ENCODE data around the gene RNF187. TPM values are rescaled to one million over a fixed set of nuclear protein-coding genes. Genes with fewer than 3 reads are reported as not detected.

Gene RNF187
- total RNA-seq, 1 donor: 26.9 TPM

DNA sequence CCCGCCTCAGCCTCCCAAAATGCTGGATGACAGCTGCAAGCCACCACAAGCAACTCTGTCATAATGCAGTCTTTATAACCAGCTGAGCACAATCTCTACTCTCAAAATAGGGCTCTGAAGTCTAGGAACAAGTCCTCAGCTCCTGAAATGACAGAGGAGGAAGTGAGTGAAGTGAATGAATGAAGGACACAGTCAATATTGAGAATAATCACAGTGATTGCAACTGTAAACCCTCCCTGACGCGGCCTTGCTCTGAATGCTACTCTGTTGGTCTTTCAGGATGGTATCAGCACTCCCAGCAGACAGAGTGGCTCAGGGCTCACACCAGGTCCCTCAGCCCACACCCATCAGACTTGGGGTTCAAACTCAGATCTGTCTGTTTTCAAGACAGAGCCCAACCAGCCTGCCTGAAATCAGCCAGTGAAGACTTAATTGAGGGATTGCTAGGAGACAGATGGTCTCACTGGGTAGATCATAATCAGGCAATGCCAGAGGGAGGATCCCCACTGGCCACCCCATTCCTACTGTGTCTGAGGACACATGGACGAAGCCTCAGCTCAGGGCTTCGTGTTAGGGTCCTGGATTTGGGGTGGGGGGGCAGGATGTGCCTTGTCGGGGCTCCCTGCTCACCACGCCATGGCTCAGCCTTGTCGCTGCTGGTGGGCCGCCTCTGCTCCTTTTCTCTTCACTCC lies 20.9 kb downstream of the RNF187 start:
- no peak for DNase-seq (ENCODE audit: low read depth in 2 of 3, low spot score in 2 of 3)

DNA sequence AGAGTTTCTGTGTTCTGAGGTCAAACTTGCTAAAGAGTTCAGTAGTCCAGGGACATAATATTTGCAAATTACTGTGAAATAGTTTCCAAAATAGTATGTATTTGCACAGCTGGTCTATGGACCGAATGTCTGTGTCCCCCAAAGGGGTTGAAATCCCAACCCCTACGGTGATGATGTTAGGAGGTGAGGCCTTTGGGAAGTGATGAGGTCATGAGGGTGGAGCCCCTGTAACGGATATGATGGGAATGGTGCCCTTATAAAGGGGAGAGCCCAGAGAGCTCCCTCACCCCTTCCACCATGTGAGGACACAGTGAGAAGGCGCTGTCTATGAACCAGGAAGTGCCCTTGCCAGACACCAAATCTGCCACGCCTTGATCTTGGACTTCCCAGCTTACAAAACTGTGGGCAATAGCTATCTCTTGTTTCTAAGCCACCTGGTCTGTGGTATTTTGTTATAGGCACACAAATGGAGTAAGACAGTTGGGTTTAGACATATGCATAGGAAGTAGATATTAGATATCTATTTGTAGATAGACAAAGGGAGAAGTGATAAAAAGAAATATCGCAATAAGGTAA lies 21.7 kb downstream of the RNF187 start:
- peak in 2 of 3 donors; percentile 10 to 22 for DNase-seq (ENCODE audit: low read depth in 2 of 3, low spot score in 2 of 3)

- no peak for DNase-seq (ENCODE audit: low read depth in 2 of 3, low spot score in 2 of 3)
Measured at GRCh38 chr1:228510101-228510802, 23.1 kb downstream of the RNF187 start.

GRCh38 chr1:228510803-228511413 lies 23.7 kb downstream of the RNF187 start:
- DNase-seq (ENCODE audit: low read depth in 2 of 3, low spot score in 2 of 3): no peak

DNA sequence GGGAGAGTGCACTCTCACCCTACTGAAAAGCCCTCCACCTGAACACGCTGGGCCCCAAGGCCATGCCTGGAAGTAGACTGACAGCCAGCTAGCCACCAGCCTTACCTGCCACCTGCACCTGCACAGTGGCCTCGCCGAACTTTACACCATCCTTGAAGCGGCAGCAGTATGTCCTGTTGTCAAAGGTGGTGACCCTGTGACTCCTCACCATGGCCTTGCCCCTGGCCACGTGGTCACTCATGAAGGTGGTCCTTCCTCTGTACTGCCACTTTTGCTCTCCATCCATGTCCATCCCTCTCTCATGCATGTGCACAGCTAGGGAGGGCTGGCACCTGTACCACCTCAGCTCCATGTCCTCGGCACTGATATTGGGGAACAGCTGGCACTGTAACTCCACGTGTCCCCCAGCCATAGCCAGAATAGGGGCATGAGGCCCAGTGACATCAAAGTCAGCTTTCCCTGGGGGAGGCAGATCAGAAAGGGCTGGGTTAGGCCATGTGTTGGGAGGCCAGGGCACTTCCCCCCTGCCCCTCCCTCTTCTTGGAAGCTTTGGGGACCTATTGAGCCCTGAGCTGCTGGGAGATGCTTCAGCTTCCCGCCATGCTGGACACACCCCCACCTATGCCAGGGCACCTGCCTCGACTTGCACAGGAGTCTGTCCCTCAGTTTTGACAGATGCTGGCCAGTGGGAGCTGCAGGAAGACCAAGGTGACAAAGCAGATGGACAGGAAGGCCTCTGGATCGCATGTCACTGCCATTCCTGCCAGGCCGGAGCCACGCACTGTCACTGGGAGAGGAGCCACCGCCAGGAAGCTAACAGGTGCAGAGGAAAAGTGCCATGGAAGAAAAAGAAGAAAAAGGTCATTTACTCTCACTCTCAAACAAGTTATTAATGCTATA lies 24.6 kb downstream of the RNF187 start:
- DNase-seq (ENCODE audit: low read depth in 2 of 3, low spot score in 2 of 3): no peak

DNA sequence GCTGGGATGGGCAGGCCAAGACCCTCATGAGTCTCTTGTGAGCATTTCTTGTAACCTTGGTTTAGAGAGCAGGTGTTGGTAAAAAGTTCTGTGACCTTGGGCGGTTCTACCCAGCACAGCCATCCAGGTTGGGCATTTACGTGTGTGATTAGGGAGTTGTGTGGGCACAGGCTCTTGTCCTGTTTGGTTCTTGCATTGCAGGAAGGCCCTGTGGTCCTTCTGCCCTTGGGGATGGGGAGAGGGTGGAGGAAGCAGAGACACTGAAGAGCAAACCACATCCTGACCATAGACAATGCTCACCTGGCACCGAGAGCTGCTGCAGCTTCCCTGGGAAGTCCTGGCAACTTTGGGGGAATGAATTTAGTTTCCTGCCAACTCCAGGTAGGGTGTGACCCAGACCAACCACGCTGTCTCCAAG lies 25.6 kb downstream of the RNF187 start:
- no peak for DNase-seq (ENCODE audit: low read depth in 2 of 3, low spot score in 2 of 3)

DNA sequence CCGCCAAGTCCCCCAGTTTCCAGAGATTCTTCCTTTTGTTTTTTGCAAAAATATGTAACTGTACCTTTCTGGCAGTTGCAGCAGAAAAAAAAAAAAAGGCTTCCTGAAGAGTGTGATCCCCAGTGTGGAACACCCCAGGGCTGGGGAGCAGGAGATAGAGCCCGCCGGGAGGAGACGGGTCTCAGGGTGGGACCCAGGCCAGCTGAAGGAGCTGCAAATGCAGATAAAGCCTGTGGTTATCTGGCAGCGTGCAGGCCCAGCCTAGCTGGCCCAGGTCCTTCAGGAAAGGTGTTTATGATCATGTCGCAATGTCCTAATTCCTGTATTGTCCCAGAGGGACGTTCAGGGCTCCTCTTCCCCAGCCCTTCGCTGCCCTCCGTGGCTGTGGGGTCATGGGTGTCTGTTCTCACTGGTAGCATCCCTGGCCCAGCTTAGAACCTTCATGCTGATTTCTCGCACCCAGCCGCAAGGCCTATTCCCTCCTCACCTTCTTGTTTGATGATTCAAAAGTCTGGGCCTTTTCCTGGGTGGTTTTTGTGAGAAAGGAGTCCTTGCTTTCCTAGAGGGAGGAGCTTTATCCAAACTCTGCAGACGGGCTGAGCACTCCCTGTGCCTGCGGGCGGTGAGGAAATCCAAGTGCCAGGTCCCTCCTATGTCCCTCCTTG lies 26.2 kb downstream of the RNF187 start:
- peak in 2 of 3 donors; percentile 59 to 71 for DNase-seq (ENCODE audit: low read depth in 2 of 3, low spot score in 2 of 3)

DNA sequence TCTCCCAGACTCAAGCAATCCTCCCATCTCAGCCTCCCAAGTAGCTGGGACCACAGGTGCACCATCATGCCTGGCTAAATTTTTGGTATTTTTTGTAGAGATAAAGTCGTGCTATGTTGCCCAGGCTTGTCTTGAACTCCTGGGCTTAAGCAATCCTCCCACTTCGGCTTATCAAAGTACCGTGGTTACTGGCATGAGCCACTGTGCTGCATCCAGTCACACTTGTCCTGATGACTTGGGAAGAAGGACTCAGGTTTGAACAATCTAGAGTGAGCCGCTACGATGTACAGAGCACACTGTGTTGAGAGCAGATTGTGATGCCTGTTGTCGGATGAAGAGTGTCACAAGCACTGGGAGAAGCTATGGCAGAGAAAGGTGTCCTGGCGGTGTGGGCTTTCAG lies 27.2 kb downstream of the RNF187 start:
- DNase-seq (ENCODE audit: low read depth in 2 of 3, low spot score in 2 of 3): no peak

GRCh38 chr1:228515200-228515834 lies 28.1 kb downstream of the RNF187 start:
- peak in 2 of 3 donors; percentile 61 to 75 for DNase-seq (ENCODE audit: low read depth in 2 of 3, low spot score in 2 of 3)

DNA sequence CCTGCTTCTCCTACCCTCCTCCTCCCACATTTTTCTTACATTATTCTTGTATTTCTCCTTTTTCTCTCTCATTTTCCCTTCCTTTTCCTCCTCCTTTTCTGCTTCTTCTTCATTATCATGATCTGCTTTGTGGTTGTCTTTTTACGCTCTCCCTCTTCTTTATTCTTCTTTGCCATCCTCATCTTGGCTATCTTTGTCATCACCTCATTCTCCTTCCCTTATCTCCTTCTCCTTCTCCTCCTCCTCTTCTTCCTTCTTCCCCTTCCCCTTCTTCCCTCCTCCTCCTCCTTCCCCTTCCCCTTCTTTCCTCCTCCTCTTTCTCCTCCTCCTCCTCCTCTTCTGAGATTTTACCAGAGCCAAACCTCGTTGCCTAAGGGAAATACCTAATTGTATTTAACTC lies 30.5 kb downstream of the RNF187 start:
- DNase-seq (ENCODE audit: low read depth in 2 of 3, low spot score in 2 of 3): no peak

- DNase-seq (ENCODE audit: low read depth in 2 of 3, low spot score in 2 of 3): peak in 1 of 3 donors; percentile 37
Measured at GRCh38 chr1:228527596-228527995, 40.4 kb downstream of the RNF187 start.

GRCh38 chr1:228528612-228529011 lies 41.4 kb downstream of the RNF187 start:
- no peak for DNase-seq (ENCODE audit: low read depth in 2 of 3, low spot score in 2 of 3)

- no peak for DNase-seq (ENCODE audit: low read depth in 2 of 3, low spot score in 2 of 3)
Measured at GRCh38 chr1:228530086-228530758, 43.0 kb downstream of the RNF187 start.

- DNase-seq (ENCODE audit: low read depth in 2 of 3, low spot score in 2 of 3): no peak
Measured at GRCh38 chr1:228530951-228531731, 44.0 kb downstream of the RNF187 start.

GRCh38 chr1:228538831-228539230 lies 51.6 kb downstream of the RNF187 start:
- no peak for DNase-seq (ENCODE audit: low read depth in 2 of 3, low spot score in 2 of 3)

- DNase-seq (ENCODE audit: low read depth in 2 of 3, low spot score in 2 of 3): no peak
Measured at GRCh38 chr1:228540161-228540917, 53.2 kb downstream of the RNF187 start.

GRCh38 chr1:228541725-228542124 lies 54.5 kb downstream of the RNF187 start:
- DNase-seq (ENCODE audit: low read depth in 2 of 3, low spot score in 2 of 3): no peak
